Iris pigment epithelial cell (primary cell): ENCODE measurements around the gene TRMT2A.

Source experiments
- DNase-seq: peaks from one replicate; pipeline ENCODE4 v3.0.0-alpha.2; 2011; ENCODE audit warnings: low read depth

TRMT2A gene

GRCh38 chr22:20102203-20102780 lies 14.7 kb downstream of the TRMT2A start:
- no peak for DNase-seq

- no peak for DNase-seq
Measured at GRCh38 chr22:20101638-20102037, 15.4 kb downstream of the TRMT2A start.

GRCh38 chr22:20099099-20099711 lies 17.8 kb downstream of the TRMT2A start:
- no peak for DNase-seq

- no peak for DNase-seq
Measured at GRCh38 chr22:20096574-20097420, 20.2 kb downstream of the TRMT2A start.

- DNase-seq = no peak
Measured at GRCh38 chr22:20095521-20095920, 21.5 kb downstream of the TRMT2A start.

GRCh38 chr22:20094197-20094807 lies 22.7 kb downstream of the TRMT2A start:
- DNase-seq = no peak

- no peak for DNase-seq
Measured at GRCh38 chr22:20093418-20094196, 23.4 kb downstream of the TRMT2A start.

- no peak for DNase-seq
Measured at GRCh38 chr22:20092477-20092854, 24.6 kb downstream of the TRMT2A start.

GRCh38 chr22:20091690-20092476 lies 25.1 kb downstream of the TRMT2A start:
- DNase-seq = no peak

GRCh38 chr22:20090730-20091240 lies 26.2 kb downstream of the TRMT2A start:
- DNase-seq = no peak

- DNase-seq = peak; percentile 69
Measured at GRCh38 chr22:20089977-20090729, 26.9 kb downstream of the TRMT2A start.

- DNase-seq = no peak
Measured at GRCh38 chr22:20089226-20089976, 27.6 kb downstream of the TRMT2A start.

GRCh38 chr22:20088263-20088648 lies 28.8 kb downstream of the TRMT2A start:
- no peak for DNase-seq

GRCh38 chr22:20087319-20088262 lies 29.4 kb downstream of the TRMT2A start:
- no peak for DNase-seq

GRCh38 chr22:20086763-20087162 lies 30.3 kb downstream of the TRMT2A start:
- no peak for DNase-seq

- no peak for DNase-seq
Measured at GRCh38 chr22:20086101-20086599, 30.9 kb downstream of the TRMT2A start.

GRCh38 chr22:20085651-20086050 lies 31.4 kb downstream of the TRMT2A start:
- no peak for DNase-seq
